Urothelium cell line (cell line): ENCODE measurements around the gene CHRNB4.

Source experiments
- DNase-seq: peaks from one replicate; pipeline ENCODE4 v3.0.0; 2011; ENCODE audit warnings: low spot score, mixed read lengths
- FAIRE-seq: peaks from 2 replicates; lab custom pipeline; 2011; peaks lifted over from hg19 to GRCh38; lab: Jason Lieb, UNC

CHRNB4 gene

DNA sequence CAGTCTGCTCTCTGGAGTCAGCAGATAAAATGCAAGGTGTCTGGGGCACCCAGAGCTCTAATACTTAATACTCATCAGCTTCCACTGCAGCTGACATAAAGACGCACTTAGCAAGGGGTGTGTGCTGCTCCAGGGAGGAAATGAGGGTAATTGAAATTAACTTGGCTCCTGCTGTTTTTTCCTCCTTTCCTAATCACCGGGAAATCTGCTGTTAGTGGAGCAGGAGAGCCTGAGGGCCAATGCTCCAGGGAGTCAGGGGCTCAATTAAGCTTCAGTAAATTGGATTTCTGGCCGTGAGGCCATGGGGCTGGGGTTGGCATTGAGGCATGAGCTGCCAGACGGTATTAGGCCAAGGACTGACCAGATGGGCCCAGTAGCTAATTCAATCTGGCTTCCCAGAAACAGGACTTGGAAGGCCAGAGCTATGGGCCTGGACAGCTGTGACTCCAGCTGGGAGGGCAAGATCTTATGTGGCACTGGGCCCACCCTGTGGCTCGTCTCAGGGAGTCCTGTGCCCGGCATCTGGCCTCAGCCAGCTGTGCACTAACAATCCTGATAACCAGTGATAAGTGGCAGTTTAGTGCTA, 30.7 kb upstream of the CHRNB4 start:
- DNase-seq: no peak
- peak; percentile 48 for FAIRE-seq

DNA sequence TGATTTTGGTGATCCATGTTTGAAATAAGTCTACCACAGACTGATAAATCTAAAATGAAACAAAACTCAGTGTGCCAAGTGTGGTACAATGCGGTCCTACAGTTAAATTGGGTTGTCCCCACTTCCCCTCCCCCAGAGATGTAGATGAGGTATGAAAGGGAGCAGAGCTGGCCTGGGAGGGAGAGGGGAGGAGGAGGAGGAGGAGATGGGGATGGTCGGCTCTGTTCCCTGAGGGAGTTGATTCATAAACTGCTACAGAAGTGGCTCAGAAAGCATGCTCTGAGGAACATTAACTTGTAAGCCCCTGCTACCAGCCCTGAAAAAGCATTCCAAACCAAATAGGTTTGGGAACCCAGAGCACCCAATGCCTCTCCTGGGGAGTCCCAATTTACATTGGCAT, 28.0 kb upstream of the CHRNB4 start:
- FAIRE-seq: no peak
- no peak for DNase-seq

DNA sequence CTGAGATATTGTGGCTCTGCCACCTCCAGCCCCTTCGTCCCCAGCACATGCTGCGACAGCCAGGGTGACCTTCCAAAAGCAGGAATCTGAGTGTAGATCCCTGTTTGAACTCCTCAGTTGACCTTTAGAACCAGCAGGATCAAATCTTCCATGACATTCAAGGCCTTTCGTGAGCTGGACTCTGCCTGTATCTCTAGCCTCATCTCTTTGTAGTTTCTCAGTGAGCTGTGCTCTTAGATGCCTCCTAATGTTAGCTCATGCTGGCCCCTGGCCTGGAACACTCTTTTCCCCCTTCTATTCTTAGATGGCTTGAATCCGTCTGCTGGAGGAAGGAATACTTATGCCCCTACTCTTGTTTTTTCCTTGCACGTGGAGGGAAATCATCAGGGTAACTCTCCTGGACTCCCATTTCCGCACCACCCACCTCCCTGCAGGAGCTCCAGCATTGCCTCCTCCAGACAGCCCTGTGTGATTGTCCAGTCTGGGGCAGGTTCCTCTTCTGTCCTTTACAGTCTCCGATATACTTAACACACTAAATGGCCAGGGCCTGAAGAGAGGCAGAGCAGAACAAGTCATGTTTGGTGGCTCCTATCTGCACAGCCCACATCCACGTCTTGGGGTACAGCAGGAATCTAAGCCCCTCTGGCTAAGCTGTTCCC, 26.7 kb upstream of the CHRNB4 start:
- no peak for DNase-seq
- FAIRE-seq: no peak

DNA sequence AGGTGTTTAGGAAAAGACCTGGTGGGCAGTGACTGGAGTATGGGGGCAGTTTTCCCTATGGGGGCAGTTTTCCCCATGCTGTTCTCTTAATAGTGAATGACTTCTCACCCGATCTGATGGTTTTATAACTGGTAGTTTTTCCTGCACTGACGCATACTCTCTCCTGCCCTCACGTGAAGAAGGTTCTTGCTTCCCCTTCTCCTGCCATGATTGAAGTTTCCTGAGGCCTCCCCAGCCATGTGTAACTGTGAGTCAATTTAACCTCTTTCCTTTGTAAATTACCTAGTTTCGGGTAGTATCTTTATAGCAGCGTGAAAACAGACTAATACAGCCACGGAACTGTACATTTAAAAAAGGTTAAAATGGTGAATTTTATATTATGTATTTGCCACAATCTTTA, 25.0 kb upstream of the CHRNB4 start:
- FAIRE-seq: no peak
- DNase-seq: no peak

DNA sequence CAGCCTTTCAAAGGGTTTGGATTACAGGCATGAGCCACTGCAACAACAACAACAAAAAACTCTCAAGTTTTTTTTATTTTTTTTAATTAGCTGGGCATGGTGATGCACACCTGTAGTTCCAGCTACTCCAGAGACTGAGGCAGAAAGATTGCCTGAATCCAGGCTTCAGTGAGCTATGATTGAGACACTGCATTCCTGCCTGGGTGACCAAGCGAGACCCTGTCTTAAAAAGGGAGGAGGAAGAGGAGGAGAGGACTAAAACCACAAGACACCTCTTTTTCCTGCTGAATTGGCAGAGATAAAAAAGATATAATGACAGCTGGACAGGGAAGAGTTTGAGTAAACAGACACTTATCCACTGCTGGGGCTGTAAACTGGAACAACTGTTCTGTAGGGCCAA, 22.7 kb upstream of the CHRNB4 start:
- FAIRE-seq (no peak), DNase-seq (no peak)

DNA sequence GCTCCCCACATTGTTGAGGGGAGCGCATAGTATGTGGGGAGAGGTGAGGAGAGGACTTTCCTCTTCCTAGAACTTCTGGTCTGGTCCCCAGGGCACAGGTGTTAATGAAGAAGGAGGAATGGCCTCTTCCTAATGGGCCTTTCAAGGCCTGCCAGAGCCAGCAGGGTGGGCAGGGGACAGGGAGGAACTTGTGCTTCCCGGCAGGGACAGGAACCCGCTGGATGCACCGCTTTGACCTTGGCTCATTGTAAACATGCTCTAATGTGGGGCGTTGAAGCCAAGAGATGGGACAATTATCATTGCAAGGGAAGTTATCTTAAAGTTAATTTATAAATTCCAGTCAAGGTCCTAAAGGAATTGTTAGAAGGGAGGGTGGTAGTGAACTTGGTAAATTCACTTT, 21.0 kb upstream of the CHRNB4 start:
- FAIRE-seq: no peak

DNA sequence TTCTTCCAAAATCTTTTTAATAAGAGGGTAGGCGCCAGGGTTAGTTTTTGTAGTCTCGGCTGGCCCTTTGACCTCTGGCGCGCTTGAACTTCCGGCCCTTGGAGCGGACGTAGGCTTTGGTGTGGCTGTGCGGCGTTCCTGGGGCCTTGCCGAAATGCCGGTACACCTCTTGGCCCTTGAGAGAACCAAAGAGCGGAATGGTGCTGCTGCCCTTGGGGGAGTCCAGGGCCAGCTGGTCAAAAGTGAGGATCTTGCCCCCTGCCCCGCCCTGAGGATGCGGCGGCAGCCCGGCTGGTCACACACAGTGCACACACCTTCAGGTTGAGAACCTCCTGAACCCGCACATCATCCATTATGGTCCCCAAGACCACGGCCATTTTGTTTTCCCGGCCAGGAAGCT, 20.0 kb upstream of the CHRNB4 start:
- DNase-seq (no peak), FAIRE-seq (no peak)

More for the DNA sequence above, 21.0 kb upstream of the CHRNB4 start:
- no peak for DNase-seq

DNA sequence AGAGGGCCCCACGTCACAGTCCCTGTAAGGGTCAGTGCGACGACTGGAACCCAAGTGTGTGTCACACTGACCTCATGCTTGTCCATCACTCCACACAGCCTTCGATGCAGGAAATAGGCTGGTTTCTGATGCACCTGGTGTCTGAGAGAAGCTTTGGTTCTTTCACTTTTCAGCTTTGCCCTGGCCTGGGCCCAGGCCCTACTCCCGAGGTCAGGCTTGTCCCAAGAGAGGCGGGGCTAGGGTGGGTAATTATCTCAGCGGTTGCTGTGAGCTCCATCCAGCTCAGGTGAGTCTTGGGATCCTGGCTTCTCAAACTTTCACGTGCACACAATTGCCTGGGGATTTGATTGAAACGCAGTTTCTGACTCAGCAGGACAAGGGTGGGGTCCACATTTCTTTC, 19.6 kb upstream of the CHRNB4 start:
- no peak for DNase-seq
- FAIRE-seq: no peak

DNA sequence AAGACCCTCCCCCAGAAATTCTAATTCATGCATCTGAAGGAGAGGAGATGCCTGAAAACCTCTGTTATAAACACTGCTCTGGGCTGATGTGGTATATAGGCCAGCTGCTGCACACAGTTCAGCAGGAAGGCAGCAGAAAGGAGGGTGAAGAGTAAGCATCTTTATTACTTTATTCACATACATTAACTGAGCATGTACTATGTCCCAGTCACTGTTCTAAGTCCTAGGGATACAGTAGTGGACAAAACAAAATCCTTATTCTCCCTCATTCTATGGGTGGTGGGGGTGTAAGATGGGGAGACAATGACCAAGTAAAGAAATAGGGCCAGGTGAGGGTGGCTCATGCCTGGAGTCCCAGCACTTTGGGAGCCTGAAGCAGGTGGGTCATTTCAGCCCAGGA, 17.8 kb upstream of the CHRNB4 start:
- no peak for FAIRE-seq
- no peak for DNase-seq

DNA sequence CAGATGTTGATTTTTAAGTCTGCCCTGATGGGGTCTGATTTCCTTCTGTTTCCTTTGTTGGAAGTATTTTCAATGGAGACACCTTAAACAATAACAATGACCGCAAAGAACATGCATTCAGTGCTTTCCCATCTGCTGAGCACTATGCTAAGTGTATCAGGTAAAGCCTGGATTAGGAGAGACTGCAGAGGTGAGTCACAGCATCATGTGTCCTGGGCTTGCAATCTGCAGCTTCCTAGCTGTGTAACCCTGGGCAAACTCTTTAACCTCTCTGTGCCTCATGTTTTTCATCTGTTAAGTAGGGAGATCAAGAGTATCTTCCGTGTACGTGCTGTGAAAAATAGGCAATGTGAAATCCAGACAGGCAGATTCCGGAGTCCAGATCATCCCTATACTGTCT, 13.3 kb upstream of the CHRNB4 start:
- DNase-seq: no peak
- no peak for FAIRE-seq

DNA sequence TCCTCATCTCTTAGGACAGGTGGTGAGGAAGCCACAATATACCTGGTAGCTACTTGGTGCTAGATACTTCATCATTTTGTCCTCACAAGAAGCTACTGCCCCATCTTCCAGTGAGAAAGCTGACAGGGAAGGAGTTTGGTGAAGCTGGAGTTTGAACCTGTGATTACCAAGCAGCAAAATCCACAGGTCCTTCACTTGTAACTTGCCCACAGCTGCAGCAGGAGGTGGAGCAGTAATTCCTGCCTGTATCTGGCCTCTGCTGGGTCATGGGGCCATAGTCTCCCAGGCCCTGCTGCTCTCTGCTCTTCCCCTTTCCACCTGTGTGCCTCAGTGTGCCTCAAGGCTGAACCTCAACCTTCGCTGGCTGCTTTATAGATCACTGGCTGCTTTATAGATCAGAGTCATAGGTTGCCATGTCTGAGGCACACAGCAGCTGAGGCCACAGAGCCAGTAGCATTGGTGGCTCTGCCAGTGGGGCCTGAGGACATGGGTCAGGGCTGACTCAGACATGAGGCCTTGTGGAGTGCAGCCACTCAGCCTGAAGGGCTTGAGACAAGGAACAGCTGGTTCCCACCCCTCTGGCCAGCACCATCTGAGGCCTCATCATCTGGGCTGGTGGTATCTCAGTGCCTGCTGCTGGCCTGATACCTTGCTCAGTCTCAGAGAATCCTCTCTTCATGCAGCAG, 11.1 kb upstream of the CHRNB4 start:
- FAIRE-seq (no peak), DNase-seq (no peak)

DNA sequence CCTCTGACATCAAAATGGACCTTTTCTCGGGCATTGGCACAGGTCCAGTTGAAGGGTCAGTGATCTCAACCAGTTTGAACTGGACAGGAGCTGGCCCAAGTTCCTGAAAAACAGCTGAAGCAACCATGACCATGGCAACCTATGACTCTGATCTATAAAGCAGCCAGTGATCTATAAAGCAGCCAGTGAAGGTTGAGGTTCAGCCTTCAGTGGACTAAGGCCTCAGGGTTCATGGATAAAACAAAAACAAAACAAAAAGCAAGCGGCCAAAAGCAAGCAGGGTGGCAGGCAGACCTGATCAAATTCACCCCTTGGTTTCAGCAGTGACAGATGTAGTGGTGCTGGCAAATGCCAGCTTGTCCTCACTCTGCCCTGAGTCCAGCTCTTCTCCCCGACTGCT, 10.0 kb upstream of the CHRNB4 start:
- DNase-seq (no peak), FAIRE-seq (no peak)

DNA sequence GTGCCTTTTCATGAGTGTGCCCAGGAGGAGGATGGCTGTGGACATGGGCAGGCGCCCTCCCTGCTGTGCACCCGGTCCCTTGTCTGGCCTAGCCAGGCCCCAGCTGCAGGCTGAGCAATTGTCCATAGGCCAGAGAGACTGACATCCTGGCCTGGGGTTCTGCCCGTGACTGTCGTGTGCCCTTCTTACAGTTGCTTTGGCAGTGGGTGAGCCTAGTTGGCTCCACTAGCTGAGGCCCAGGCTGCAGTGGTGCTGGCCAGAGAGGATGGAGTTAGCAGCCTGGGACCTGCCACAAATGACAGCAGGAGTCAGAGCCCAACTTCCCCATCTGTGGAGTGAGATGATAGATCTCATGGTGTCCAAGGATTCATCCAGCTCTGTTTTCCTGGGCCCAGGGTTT, 9.0 kb upstream of the CHRNB4 start:
- DNase-seq (no peak), FAIRE-seq (no peak)

DNA sequence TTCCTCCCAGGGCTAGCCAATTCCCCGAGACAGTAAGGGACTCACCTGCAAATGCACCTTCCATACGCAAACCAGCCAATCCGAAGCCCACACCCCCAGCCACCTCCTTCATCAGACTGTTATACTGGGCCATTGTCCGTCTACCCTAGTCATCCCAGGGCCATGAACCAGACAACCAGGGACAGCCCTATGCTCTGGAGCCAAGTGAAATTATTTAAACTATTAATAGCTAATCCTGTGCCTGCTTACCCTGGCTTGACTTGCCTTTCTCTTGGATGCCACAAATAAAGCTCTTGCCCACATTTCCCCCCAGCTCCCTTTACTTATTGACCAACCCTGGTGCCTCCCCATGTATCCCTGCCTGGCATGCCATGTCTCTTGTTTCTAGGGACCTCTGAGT, 4.0 kb upstream of the CHRNB4 start:
- FAIRE-seq (no peak), DNase-seq (no peak)

DNA sequence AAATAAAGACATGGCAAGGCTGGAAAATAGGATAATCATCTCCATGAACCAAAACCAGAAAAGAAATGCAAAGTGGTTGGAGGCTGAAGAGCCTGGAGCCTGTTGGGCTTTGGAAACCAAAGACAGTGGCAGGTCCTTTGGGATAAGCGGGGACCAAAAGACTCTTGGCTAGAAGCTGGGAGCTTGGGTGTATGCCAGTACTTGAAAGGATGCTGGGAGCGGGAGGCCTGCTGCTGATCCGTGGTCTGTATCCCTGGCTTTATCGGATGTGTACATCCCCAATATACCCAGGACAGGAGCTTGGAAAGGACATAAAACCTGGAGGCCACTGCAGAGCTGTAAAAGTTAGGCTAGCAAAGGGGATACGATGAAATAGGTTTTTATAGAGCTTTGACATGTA, 1.3 kb upstream of the CHRNB4 start:
- no peak for DNase-seq
- no peak for FAIRE-seq

DNA sequence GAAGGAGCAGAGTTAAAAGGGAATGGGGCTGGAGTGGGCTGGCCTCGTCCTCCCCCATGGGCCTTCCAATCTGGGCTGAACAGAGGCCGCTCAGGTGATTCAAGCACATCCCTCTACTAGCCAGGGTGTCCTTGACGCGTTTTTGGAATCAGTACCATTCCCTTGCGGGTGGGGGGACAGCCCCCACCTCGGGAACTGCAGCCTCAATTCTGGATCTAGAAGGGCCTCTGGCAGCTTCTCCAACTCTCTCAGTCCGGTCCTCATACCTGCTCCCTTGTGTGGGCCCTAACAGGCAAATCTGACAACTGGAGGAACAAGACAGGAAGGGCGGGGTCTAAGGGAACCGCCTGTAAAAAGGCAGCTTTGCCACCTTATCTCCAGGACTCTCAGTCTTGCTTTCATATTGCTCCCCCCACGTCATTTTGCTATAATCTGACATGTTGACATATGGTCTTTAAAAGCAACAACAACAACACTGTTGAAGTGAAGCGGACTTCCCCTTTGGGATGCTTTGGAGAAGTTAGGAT, 802 bp upstream of the CHRNB4 start:
- no peak for FAIRE-seq
- no peak for DNase-seq

DNA sequence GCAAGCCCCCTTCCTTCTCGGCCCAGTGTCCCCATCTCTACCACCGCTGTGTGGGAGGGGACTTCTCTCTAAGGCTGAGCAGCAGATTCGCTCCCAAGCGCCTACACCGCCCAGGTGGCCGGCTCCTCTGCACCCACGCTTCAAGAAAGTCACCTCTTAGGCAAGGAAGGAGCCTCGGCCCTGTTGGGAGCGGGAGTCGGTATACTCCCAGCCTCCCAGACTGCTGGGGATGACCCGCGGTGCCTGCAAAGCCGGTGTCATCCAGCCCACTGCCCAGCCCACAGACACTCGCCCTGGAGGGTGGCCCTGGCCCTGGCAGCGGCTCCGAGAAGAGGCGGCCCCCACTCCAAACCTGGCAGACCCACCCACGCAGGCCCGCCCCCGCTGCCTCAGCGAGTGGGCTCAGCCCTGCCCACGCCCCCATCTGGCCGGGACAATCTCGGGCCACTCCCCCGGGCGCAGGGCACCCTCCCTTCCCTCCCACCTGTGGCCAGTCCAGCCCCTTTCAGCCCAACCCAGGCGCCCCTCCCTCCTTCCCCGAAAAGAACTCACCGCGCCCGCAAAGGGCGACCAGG, 396 bp downstream of the CHRNB4 start:
- DNase-seq: peak; percentile 38
- no peak for FAIRE-seq

DNA sequence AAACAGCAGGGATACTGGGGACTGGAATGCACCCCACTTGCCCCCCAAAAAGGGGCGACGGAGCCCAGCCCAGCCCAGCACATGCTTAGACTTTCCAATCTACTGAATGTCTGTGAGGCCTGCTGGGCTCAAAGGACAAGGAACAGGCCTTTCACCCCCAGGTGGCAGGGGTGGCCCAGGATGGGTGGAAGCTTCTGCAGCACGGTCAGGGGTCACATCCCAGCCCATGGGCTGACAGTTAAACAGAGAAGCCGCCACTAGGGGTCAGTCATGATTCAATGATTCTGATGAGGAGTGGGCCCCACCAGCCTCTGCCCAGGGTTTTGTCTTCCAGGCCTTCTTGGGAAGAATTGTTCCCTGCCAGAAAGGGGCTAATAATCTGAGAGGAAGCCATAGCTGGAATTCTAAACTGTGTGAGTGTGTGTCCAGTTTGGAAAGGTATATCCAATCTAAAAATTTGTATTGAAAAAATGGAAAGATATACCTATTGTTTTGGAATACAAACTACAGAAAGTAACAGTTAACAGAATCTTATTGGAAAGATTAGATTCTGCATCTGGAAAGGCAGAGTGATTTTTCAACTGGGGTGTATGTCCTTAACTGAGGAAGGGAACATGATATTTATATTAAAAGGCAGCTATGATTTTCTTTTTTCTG, 2.2 kb downstream of the CHRNB4 start:
- DNase-seq: peak; percentile 68
- FAIRE-seq: no peak

DNA sequence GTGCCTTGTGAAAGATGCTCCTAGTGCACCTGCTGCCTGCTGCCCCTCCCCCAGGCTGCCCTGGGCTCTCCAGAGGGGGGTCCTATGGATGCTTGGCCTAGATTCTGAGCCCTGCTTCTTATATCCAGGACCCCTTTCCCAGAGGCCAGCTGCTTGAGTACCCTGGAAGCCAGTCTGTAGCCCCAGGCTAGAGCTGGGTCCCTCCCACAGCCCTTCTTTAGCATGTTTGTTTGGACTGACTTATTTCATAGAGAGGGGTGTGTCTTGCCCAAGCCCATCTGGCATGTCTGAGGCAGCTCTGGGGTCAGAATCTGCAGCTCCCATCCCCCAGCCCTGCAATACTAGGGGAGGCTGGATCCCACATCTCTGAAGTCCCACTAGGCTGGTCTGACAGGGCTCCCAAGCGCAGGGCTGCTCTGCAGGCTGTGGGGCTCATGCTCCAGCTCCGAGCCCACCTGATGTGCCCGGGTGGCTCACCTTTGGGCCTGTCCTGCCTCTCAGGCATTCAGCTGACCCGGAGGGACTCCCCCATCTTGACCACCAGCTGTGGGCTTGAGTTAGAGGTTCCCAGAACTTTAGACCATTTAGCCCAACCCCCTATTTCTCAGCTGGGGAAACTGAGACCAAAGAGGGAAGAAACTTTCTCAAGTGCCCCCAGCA, 3.1 kb downstream of the CHRNB4 start:
- FAIRE-seq: no peak
- no peak for DNase-seq

DNA sequence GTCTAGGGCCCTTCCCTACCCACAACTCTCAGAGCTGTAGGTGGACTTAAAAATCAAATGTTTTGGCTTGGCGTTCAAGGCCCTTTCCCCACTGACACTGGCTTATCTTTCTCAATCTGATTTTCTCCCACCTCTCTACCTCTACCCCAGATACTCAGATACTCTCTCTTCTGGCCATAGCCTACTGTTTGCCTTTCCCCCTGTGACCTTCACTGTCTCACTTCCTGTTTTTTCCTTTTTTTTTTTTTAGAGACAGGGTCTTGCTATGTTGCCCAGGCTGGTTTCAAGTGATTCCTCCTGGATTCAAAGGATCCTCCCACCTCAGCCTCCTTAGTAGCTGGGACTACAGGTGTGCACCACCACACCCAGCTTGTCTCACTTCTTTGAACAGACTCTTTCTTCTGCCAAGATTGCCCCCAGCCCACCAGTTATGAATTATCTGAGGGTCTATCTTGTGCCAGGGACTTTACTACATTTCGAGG, 4.6 kb downstream of the CHRNB4 start:
- FAIRE-seq (no peak), DNase-seq (no peak)

DNA sequence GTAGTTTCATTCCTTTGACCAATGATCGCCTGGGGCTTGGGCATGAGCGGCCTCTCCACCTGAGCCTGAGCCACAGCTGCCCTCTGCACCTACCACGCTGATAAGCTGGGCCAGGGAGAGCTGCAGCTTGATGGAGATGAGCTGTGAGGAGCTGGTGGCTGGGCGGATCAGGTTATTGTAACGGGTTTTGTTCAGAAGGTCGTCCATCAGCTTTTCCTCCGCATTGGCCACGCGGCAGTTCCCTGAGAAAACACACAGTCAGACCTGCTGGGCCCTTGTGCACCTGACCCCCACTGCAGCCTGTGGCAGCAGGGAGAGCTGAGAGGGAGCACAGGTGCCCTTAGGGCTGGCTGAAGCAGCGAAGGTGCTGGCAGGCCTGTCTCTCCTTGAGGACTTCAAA, 5.7 kb downstream of the CHRNB4 start:
- no peak for DNase-seq
- FAIRE-seq: no peak
